ENCODE measurements around the gene PAPSS2. TPM values are rescaled to one million over a fixed set of nuclear protein-coding genes. Genes with fewer than 3 reads are reported as not detected.

Gene PAPSS2
- total and polyA plus RNA-seq, 7 donors: 7.1 to 88.9 (median 8.6) TPM

DNA sequence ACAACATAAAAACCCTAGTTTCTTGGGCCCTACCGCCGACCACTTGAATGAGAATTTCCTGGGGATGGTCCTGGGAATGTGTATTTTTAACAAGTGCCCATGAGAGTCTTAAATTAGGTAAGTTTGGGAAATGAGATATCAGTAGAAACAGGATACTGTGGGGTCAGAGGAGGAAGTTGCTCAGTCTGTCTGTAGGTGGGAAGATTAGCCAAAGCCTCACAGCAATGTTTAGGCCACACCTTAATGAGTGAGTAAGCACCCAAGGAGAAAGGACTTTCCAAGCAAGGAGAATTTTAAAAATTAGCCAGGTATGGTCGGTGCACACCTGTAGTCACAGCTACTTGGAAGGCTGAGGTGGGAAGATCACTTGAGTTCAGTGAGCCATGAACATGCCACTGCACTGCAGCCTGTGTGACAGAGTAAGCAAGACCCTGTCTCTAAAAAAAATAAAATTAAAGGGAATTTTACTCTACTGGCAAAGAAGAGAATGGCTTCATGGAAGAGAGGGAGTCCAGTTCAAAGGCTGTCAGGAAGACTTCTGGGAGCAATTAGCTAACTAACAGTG is 31.9 kb downstream of the PAPSS2 start:
- TF ChIP-seq EP300 (IDR thresholded peaks at IDR 0.05) (no peak), POLR2A (IDR thresholded peaks at IDR 0.05) (no peak), POLR2AphosphoS5 (IDR thresholded peaks at IDR 0.05) (no peak)
- TF ChIP-seq, protein P1, sequence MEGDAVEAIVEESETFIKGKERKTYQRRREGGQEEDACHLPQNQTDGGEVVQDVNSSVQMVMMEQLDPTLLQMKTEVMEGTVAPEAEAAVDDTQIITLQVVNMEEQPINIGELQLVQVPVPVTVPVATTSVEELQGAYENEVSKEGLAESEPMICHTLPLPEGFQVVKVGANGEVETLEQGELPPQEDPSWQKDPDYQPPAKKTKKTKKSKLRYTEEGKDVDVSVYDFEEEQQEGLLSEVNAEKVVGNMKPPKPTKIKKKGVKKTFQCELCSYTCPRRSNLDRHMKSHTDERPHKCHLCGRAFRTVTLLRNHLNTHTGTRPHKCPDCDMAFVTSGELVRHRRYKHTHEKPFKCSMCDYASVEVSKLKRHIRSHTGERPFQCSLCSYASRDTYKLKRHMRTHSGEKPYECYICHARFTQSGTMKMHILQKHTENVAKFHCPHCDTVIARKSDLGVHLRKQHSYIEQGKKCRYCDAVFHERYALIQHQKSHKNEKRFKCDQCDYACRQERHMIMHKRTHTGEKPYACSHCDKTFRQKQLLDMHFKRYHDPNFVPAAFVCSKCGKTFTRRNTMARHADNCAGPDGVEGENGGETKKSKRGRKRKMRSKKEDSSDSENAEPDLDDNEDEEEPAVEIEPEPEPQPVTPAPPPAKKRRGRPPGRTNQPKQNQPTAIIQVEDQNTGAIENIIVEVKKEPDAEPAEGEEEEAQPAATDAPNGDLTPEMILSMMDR (IDR thresholded peaks at IDR 0.05): no peak
- Histone ChIP-seq H3K27me3 (no peaks in the 10 kb centered on the region), H3K4me3 (no peak overlapping the region), H3K9me3 (no peaks in the 10 kb centered on the region), H3K4me1 (no peaks in the 10 kb centered on the region), H3K36me3 (no peaks in the 10 kb centered on the region), H3K27ac (no peak overlapping the region)
- 50 to 65% methylated on average over 3 of the region's 3 CpGs for WGBS, 2 donors
- intact Hi-C loops (cut with DNase I): no loop called here
- DNase-seq: no peak

GRCh38 chr10:87692956-87693484 is 33.3 kb downstream of the PAPSS2 start:
- Histone ChIP-seq H3K4me1 (no peaks in the 10 kb centered on the region), H3K27ac (no peak overlapping the region), H3K4me3 (no peak overlapping the region), H3K36me3 (no peaks in the 10 kb centered on the region), H3K9me3 (no peaks in the 10 kb centered on the region), H3K27me3 (no peaks in the 10 kb centered on the region)
- TF ChIP-seq POLR2AphosphoS5 (IDR thresholded peaks at IDR 0.05): no peak
- no peak for TF ChIP-seq POLR2A (IDR thresholded peaks at IDR 0.05)
- intact Hi-C loops (cut with DNase I): no loop called here
- no peak for DNase-seq
- WGBS, 2 donors: 62 to 70% methylated on average over 3 of the region's 3 CpGs

- intact Hi-C loops (cut with DNase I): no loop called here
- H3K9me3 ChIP-seq: no peaks in the 10 kb centered on the region
- H3K27ac ChIP-seq: no peak overlapping the region
- no peak for TF ChIP-seq POLR2A (IDR thresholded peaks at IDR 0.05)
- no peak for TF ChIP-seq POLR2AphosphoS5 (IDR thresholded peaks at IDR 0.05)
- TF ChIP-seq, protein P1 (IDR thresholded peaks at IDR 0.05): no peak
- TF ChIP-seq EP300 (IDR thresholded peaks at IDR 0.05): no peak
- WGBS, 2 donors: 22 to 70% methylated on average over 4 of the region's 4 CpGs
- no peaks in the 10 kb centered on the region for H3K27me3 ChIP-seq
- H3K4me3 ChIP-seq: no peak overlapping the region
- no peaks in the 10 kb centered on the region for H3K4me1 ChIP-seq
- H3K36me3 ChIP-seq: no peaks in the 10 kb centered on the region
- no peak for DNase-seq
Measured at GRCh38 chr10:87694011-87694794, 34.5 kb downstream of the PAPSS2 start.

DNA sequence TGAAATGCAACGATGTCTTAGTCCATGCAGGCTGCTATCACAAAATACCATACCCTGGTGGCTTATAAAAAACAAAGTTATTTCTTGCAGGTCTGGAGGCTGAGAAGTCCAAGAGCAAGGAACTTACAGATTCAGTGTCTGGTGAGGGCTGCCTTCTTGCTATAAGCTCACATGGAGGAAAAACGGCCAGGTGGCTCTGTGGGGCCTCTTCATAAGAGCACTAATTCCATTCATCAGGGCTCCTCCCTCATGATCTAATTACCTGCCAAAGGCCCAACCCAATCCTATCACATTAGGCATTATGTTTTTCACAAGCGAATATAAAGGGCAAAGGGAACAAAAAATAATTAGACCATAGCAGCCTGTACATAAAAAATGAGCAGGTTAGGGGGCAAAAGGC is 35.4 kb downstream of the PAPSS2 start:
- no peaks in the 10 kb centered on the region for H3K27me3 ChIP-seq
- intact Hi-C loops (cut with DNase I): no loop called here
- WGBS, 2 donors: 25 to 77% methylated on average over 3 of the region's 3 CpGs
- no peaks in the 10 kb centered on the region for H3K36me3 ChIP-seq
- TF ChIP-seq POLR2A (IDR thresholded peaks at IDR 0.05) (no peak), EP300 (IDR thresholded peaks at IDR 0.05) (no peak), POLR2AphosphoS5 (IDR thresholded peaks at IDR 0.05) (no peak)
- TF ChIP-seq, protein P1 (IDR thresholded peaks at IDR 0.05): no peak
- no peak for DNase-seq
- no peak overlapping the region for H3K4me3 ChIP-seq
- no peaks in the 10 kb centered on the region for H3K4me1 ChIP-seq
- no peaks in the 10 kb centered on the region for H3K9me3 ChIP-seq
- no peak overlapping the region for H3K27ac ChIP-seq

DNA sequence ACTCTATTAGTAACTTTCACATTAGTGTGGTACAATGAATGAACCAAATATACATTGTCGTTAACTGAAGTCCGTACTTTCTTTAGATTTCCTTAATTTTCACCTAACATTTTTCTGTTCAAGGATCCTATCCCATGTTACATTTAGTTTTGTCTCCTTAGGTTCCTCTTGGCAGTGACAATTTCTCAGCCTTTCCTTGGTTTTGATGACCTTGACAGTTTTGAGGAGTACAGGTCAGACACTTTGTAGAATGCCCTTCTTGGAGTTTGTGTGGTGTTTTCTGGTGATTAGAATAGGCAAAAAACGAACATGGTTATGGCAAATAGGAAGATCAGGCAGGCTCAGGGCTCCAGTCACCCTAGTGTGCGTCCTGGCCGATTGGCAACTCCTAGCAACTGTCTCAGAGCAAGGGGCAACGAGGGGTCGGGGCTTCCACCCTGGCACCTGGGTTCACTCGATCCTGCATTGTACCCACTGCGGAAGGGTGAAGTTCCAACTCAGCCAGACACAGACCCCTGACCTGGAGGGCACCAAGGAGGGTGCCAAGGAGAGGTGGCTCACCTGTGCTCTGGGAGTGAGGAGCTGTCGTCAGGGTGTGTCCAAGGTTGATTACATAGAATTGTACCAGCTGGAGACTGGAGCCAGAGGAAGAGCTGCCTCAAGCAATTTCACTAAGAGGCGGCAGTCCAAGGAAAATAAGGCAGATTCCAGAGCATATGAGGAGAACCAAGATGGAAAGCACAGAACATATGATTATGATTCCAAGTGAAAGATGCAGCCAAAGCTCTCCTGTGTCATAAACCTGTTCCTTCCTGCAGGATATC is 37.5 kb downstream of the PAPSS2 start:
- Histone ChIP-seq H3K4me3 (no peak overlapping the region), H3K27me3 (no peaks in the 10 kb centered on the region), H3K36me3 (no peaks in the 10 kb centered on the region), H3K4me1 (no peaks in the 10 kb centered on the region), H3K9me3 (no peaks in the 10 kb centered on the region), H3K27ac (no peak overlapping the region)
- DNase-seq: no peak
- TF ChIP-seq EP300 (IDR thresholded peaks at IDR 0.05) (no peak), POLR2A (IDR thresholded peaks at IDR 0.05) (no peak), POLR2AphosphoS5 (IDR thresholded peaks at IDR 0.05) (no peak)
- TF ChIP-seq, protein P1 (IDR thresholded peaks at IDR 0.05): no peak
- intact Hi-C loops (cut with DNase I): no loop called here
- WGBS, 2 donors: 72% methylated on average over 11 of the region's 11 CpGs

All from sigmoid colon (tissue), 7 donors.